HCT116 (cell line): ENCODE results near the gene CMC2.

ENCODE experiments used
- JUND ChIP-seq: IDR thresholded peaks from 2 replicates; pipeline ENCODE4 v1.6.1; 2012
- RAD21 ChIP-seq: IDR thresholded peaks from 2 replicates; pipeline ENCODE4 v1.6.1; 2012; ENCODE audit warnings: low read depth, mild to moderate bottlenecking
- TF ChIP-seq, protein P1 (sequence below), 3 experiments: fragments of 200-600 bp in 1 of 3; sonication (generic) in 1 of 3; IDR thresholded peaks in 2 of 3; conservative IDR thresholded peaks in 1 of 3; 2 replicates each; pipeline ENCODE4 v1.5.1; 2012 to 2017; ENCODE audit warnings: low read depth in 2 of 3, low read length in 2 of 3, antibody characterized with exemption in 1 of 3, borderline replicate concordance in 1 of 3, control low read depth in 1 of 3, mild to moderate bottlenecking in 1 of 3, mixed read lengths in 1 of 3, mixed run types in 1 of 3, moderate library complexity in 1 of 3; ENCODE audit not compliant: insufficient read depth in 1 of 3

DNA sequence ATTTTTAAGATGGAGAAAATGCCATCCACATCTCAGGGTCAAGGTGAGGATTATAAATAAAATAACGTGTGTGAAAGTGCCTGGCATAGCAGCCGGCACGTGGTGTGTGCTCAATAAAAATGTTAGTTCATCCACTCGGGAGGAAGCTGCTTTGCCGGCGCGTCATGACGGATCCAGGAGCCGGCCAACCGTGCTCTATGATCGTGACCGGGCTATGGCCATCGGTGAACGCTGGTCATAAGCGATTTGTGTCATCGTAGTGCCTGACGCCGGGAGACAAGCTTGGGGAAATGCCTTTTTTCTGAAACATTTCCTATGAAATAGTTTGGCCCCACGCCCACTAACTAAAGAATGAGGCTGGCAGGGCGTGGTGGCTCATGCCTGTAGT, 74.0 kb downstream of the CMC2 start:
- TF ChIP-seq, protein P1, sequence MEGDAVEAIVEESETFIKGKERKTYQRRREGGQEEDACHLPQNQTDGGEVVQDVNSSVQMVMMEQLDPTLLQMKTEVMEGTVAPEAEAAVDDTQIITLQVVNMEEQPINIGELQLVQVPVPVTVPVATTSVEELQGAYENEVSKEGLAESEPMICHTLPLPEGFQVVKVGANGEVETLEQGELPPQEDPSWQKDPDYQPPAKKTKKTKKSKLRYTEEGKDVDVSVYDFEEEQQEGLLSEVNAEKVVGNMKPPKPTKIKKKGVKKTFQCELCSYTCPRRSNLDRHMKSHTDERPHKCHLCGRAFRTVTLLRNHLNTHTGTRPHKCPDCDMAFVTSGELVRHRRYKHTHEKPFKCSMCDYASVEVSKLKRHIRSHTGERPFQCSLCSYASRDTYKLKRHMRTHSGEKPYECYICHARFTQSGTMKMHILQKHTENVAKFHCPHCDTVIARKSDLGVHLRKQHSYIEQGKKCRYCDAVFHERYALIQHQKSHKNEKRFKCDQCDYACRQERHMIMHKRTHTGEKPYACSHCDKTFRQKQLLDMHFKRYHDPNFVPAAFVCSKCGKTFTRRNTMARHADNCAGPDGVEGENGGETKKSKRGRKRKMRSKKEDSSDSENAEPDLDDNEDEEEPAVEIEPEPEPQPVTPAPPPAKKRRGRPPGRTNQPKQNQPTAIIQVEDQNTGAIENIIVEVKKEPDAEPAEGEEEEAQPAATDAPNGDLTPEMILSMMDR (IDR thresholded peaks at IDR 0.05 in 2 of 3, conservative IDR thresholded peaks at IDR 0.05 in 1 of 3; ENCODE audit: borderline replicate concordance in 1 of 3, insufficient read depth in 1 of 3, low read depth in 2 of 3, low read length in 2 of 3): no peak
- TF ChIP-seq JUND: no peak
- TF ChIP-seq RAD21: no peak
